Spleen (tissue), 7 donors: Measurements from ENCODE around the gene AADAC.

Experiments
- POLR2A ChIP-seq, 3 donors: fragments of 450-650 bp; IDR thresholded peaks; one replicate each; pipeline ENCODE4 v1.5.1; 2017; ENCODE audit warnings: antibody characterized with exemption in 3 of 3, mild to moderate bottlenecking in 1 of 3
- TF ChIP-seq, protein P1 (sequence below), 11 experiments: fragments of 200-600 bp in 7 of 11; fragments of 450-650 bp in 4 of 11; sonication (generic) in 4 of 11; IDR thresholded peaks in 8 of 11; conservative IDR thresholded peaks in 3 of 11; 1 replicate in 7 of 11; 2 replicates in 4 of 11; pipeline versions ENCODE4 v1.4.0 to v1.8.0; 2016 to 2021; ENCODE audit warnings: antibody characterized with exemption in 11 of 11, inconsistent platforms in 4 of 11, mild to moderate bottlenecking in 1 of 11
- donor health status: DM: no; HTN: no; CAD: no; lungs with moderate emphysema.
- donor health status: DM: no; HTN: no; CAD: no.
- donor health status: DM: no; HTN: no; CAD: no.

DNA sequence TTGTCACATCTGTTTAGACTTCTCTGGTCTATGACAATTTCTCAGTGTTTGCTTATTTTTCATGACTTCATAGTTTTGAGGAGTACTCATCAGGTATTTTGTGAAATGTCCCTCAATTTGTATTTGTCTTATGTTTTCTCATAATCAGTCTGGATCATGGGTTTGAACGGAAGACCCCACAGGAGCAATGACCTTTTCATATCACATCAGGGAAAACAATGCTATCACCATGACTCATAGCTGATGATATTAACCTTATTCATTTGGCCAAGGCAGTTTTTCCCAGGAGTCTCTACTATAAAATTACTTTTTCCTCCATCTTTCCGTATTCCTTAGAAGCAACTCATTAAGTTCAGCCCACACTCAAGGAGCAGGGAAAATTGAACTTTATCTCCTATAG, 47.5 kb upstream of the AADAC start:
- TF ChIP-seq, protein P1, sequence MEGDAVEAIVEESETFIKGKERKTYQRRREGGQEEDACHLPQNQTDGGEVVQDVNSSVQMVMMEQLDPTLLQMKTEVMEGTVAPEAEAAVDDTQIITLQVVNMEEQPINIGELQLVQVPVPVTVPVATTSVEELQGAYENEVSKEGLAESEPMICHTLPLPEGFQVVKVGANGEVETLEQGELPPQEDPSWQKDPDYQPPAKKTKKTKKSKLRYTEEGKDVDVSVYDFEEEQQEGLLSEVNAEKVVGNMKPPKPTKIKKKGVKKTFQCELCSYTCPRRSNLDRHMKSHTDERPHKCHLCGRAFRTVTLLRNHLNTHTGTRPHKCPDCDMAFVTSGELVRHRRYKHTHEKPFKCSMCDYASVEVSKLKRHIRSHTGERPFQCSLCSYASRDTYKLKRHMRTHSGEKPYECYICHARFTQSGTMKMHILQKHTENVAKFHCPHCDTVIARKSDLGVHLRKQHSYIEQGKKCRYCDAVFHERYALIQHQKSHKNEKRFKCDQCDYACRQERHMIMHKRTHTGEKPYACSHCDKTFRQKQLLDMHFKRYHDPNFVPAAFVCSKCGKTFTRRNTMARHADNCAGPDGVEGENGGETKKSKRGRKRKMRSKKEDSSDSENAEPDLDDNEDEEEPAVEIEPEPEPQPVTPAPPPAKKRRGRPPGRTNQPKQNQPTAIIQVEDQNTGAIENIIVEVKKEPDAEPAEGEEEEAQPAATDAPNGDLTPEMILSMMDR (IDR thresholded peaks at IDR 0.05 in 8 of 11, conservative IDR thresholded peaks at IDR 0.05 in 3 of 11): no peak
- no peak for TF ChIP-seq POLR2A (IDR thresholded peaks at IDR 0.05)
